A204.1 (cell line): ENCODE results near the gene ARHGEF10L.

Source experiments
- FAIRE-seq: peaks from 2 replicates; lab custom pipeline; 2012; peaks lifted over from hg19 to GRCh38; lab: Jason Lieb, UNC

The ARHGEF10L gene

GRCh38 chr1:17719874-17720273 lies 180.4 kb downstream of the ARHGEF10L start:
- FAIRE-seq = no peak

- no peak for FAIRE-seq
Observed at GRCh38 chr1:17721444-17721843, 181.9 kb downstream of the ARHGEF10L start.

- no peak for FAIRE-seq
Observed at GRCh38 chr1:17723684-17724083, 184.2 kb downstream of the ARHGEF10L start.

- FAIRE-seq = no peak
Observed at GRCh38 chr1:17724150-17724549, 184.7 kb downstream of the ARHGEF10L start.

GRCh38 chr1:17725084-17725719 lies 185.7 kb downstream of the ARHGEF10L start:
- FAIRE-seq = no peak

GRCh38 chr1:17725811-17726582 lies 186.5 kb downstream of the ARHGEF10L start:
- FAIRE-seq = no peak

- no peak for FAIRE-seq
Observed at GRCh38 chr1:17728123-17728712, 188.7 kb downstream of the ARHGEF10L start.

- no peak for FAIRE-seq
Observed at GRCh38 chr1:17729248-17729647, 189.8 kb downstream of the ARHGEF10L start.

GRCh38 chr1:17729909-17730308 lies 190.4 kb downstream of the ARHGEF10L start:
- FAIRE-seq = no peak

- FAIRE-seq = no peak
Observed at GRCh38 chr1:17731460-17731859, 192.0 kb downstream of the ARHGEF10L start.

GRCh38 chr1:17732475-17732874 lies 193.0 kb downstream of the ARHGEF10L start:
- FAIRE-seq = no peak

GRCh38 chr1:17733661-17734060 lies 194.2 kb downstream of the ARHGEF10L start:
- no peak for FAIRE-seq

- no peak for FAIRE-seq
Observed at GRCh38 chr1:17734609-17735008, 195.1 kb downstream of the ARHGEF10L start.

GRCh38 chr1:17735348-17735747 lies 195.8 kb downstream of the ARHGEF10L start:
- FAIRE-seq = no peak

- no peak for FAIRE-seq
Observed at GRCh38 chr1:17735793-17736192, 196.3 kb downstream of the ARHGEF10L start.

GRCh38 chr1:17736625-17737024 lies 197.1 kb downstream of the ARHGEF10L start:
- FAIRE-seq = no peak

GRCh38 chr1:17739050-17739449 lies 199.6 kb downstream of the ARHGEF10L start:
- FAIRE-seq = no peak

- no peak for FAIRE-seq
Observed at GRCh38 chr1:17741052-17741451, 201.6 kb downstream of the ARHGEF10L start.

GRCh38 chr1:17742583-17742982 lies 203.1 kb downstream of the ARHGEF10L start:
- no peak for FAIRE-seq

GRCh38 chr1:17743008-17743647 lies 203.6 kb downstream of the ARHGEF10L start:
- FAIRE-seq = no peak

- FAIRE-seq = no peak
Observed at GRCh38 chr1:17743925-17744324, 204.4 kb downstream of the ARHGEF10L start.

GRCh38 chr1:17744666-17745478 lies 205.4 kb downstream of the ARHGEF10L start:
- FAIRE-seq = no peak
